GM18517 (cell line): ENCODE measurements around the gene ITGAX.

Source experiments
- ATAC-seq: cut with Tn5 transposase; IDR thresholded peaks from one replicate; pipeline ENCODE4 v1.9.1; 2021; ENCODE audit warnings: mild to moderate bottlenecking, moderate library complexity; ENCODE audit not compliant: unreplicated experiment

ITGAX gene

GRCh38 chr16:31371619-31372484 lies 16.9 kb downstream of the ITGAX start:
- ATAC-seq, result no peak

GRCh38 chr16:31373235-31373634 lies 18.3 kb downstream of the ITGAX start:
- ATAC-seq, result no peak

GRCh38 chr16:31375231-31375630 lies 20.3 kb downstream of the ITGAX start:
- no peak for ATAC-seq

- no peak for ATAC-seq
These were observed 21.7 kb downstream of the ITGAX start for GRCh38 chr16:31376705-31377104.

GRCh38 chr16:31377210-31377903 lies 22.4 kb downstream of the ITGAX start:
- ATAC-seq, result no peak

- ATAC-seq, result no peak
These were observed 25.2 kb downstream of the ITGAX start for GRCh38 chr16:31380201-31380600.

- ATAC-seq, result no peak
These were observed 27.6 kb downstream of the ITGAX start for GRCh38 chr16:31382485-31383161.

- ATAC-seq, result no peak
These were observed 30.7 kb downstream of the ITGAX start for GRCh38 chr16:31385680-31386079.

GRCh38 chr16:31386157-31386984 lies 31.4 kb downstream of the ITGAX start:
- ATAC-seq, result no peak

GRCh38 chr16:31388535-31388934 lies 33.6 kb downstream of the ITGAX start:
- ATAC-seq, result no peak

GRCh38 chr16:31390504-31391041 lies 35.6 kb downstream of the ITGAX start:
- no peak for ATAC-seq

- ATAC-seq, result no peak
These were observed 38.1 kb downstream of the ITGAX start, which contains the start of gene ITGAD for GRCh38 chr16:31393056-31393455. TSS of gene ITGAD (plus strand) at chr16:31393335. CDS start at chr16:31393361, 26 bp downstream.

GRCh38 chr16:31395647-31396046 lies 40.7 kb downstream of the ITGAX start:
- ATAC-seq, result no peak

- no peak for ATAC-seq
These were observed 42.2 kb downstream of the ITGAX start for GRCh38 chr16:31397096-31397660.

- ATAC-seq, result no peak
These were observed 42.7 kb downstream of the ITGAX start for GRCh38 chr16:31397701-31398100.

GRCh38 chr16:31400191-31400590 lies 45.2 kb downstream of the ITGAX start:
- ATAC-seq, result no peak

- ATAC-seq, result no peak
These were observed 46.5 kb downstream of the ITGAX start for GRCh38 chr16:31401436-31401835.

- ATAC-seq, result no peak
These were observed 47.7 kb downstream of the ITGAX start for GRCh38 chr16:31402687-31403086.

GRCh38 chr16:31403590-31404352 lies 48.8 kb downstream of the ITGAX start:
- no peak for ATAC-seq
